ENCODE data around the gene CLDN1.

The CLDN1 gene

DNA sequence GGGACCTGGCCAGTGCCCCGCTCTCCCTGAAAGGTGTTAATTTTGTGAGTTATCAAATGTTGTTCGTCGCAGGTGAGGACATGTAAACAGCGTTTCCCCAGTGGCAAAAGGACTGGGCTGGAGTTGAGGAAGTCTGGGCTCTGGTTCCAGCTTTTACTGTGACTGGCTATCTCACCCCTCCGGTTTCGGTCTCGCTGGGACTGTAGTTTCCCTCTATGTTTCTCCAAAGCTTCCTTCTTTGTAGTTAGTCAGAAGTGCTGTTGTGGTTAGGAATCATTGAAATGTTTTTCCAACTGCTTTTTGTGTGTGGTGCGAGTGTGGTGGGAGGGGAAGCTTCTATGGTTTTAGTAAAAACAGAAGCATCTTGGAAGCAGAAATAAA is 990 bp upstream of the CLDN1 start:
- ATAC-seq (replicated peaks), result no peak
- Mint-ChIP-seq H3K9me3 (no peaks in the 10 kb centered on the region), H3K4me1 (ENCODE audit: low read depth in 2 of 2) (peaks cover 9 to 11% of the 10 kb centered on the region in 2 donors), H3K27ac (no peak overlapping the region), H3K36me3 (ENCODE audit: insufficient read depth) (no peaks in the 10 kb centered on the region), H3K27me3 (peaks cover 49 to 69% of the 10 kb centered on the region in 2 donors), H3K4me3 (peak overlapping the region; percentile 37 to 64)
- DNase-seq, result no peak

DNA sequence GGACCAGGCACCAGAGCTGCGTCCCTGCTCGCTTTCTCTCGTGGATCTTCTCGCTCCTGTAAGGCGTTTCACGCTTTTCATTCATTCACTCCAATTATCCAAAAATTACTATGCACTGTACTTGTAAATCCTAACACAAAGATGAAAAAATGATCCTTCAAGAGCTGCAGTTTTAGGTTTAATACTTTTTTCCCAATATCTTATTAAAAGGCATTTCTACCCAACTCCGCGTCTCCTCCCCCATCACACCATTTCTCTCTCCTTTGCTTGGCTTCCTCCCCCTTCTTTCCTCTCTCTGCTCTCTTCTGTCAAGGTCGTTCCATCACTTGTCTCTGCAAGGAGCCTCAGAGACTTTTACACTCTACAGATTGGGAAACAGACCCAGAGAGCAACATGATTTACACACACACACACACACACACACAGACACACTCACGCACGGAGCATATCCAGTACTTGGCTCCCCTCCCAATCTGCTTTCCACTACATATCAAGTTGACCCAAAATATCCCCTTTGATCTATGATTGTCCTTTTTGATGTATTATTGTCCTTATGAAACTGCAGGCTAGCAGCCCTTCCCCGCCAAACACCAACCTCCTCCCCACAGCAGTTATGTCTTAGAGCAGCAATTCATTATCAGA is 479 bp upstream of the CLDN1 start:
- ATAC-seq (replicated peaks), result no peak
- Mint-ChIP-seq H3K4me3 (peak overlapping the region; percentile 37 to 64), H3K9me3 (no peaks in the 10 kb centered on the region), H3K36me3 (ENCODE audit: insufficient read depth) (no peaks in the 10 kb centered on the region), H3K27ac (no peak overlapping the region), H3K4me1 (ENCODE audit: low read depth in 2 of 2) (peaks cover 9 to 11% of the 10 kb centered on the region in 2 donors), H3K27me3 (peaks cover 54 to 74% of the 10 kb centered on the region in 2 donors)
- DNase-seq, result no peak

DNA sequence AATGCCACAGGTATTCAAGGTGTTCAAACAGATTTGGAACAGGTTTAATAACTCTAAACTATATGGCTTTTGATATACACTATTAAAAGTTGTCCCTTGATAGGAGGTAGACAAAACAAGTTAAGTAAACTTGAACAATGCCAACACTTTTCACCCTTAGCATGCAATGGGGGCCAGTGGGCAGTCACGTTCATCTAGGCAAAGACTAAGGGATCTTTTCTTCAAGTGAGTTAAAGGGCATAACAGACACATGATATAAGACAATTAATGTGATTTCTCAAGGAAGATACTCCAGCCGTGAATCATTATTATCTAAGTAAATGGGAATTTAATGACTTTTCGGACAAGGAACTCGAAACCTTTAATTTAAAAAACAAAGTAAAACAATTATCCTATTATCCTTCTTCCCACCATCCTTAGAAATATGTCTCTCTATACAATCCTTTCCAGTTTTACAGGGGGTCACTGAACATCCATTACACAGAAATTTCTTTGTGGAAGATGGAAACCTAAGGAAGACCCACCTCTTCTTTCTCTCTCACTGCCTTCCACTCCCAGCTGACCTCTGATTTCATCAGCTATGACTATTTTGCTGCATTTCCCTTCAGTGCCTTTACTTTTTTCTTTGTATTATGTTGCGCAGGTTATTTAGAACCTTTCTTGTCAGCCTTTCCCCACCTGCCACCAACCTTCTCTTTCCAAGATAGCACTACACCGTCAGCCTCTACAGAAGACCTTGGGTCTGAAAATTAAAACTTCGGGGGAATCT is 1.5 kb downstream of the CLDN1 start:
- H3K4me3 Mint-ChIP-seq, result peak overlapping the region in 1 of 2 donors; percentile 64
- H3K36me3 Mint-ChIP-seq (ENCODE audit: insufficient read depth), result no peaks in the 10 kb centered on the region
- no peak overlapping the region for H3K27ac Mint-ChIP-seq
- H3K4me1 Mint-ChIP-seq (ENCODE audit: low read depth in 2 of 2), result peaks cover 9 to 11% of the 10 kb centered on the region in 2 donors
- no peak for ATAC-seq (replicated peaks)
- peaks cover 49 to 69% of the 10 kb centered on the region in 2 donors for H3K27me3 Mint-ChIP-seq
- no peak for DNase-seq
- H3K9me3 Mint-ChIP-seq, result no peaks in the 10 kb centered on the region

DNA sequence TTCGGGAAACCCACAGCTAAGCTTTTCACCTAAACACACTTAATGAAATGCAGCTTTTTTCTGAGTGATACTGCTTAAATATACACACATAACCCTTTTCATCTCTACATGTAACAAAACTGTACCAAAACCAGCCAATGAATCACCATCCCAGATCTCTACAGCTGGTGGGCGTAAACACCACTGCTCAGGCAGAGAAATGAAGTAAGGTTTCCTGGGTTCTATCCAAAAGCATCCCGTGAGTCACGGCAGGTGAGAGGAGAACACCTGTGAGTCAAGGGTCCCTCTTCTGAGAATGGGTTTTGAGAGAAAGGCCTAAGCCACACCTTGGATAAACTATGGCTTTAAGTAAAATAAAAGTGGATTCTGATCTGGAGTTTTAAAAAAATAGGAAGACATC is 2.6 kb downstream of the CLDN1 start:
- no peak for DNase-seq
- Mint-ChIP-seq H3K4me3 (no peak overlapping the region), H3K4me1 (ENCODE audit: low read depth in 2 of 2) (peaks cover 9 to 11% of the 10 kb centered on the region in 2 donors), H3K27ac (no peak overlapping the region), H3K36me3 (ENCODE audit: insufficient read depth) (no peaks in the 10 kb centered on the region), H3K27me3 (peaks cover 50 to 60% of the 10 kb centered on the region in 2 donors), H3K9me3 (no peaks in the 10 kb centered on the region)
- ATAC-seq (replicated peaks), result no peak

DNA sequence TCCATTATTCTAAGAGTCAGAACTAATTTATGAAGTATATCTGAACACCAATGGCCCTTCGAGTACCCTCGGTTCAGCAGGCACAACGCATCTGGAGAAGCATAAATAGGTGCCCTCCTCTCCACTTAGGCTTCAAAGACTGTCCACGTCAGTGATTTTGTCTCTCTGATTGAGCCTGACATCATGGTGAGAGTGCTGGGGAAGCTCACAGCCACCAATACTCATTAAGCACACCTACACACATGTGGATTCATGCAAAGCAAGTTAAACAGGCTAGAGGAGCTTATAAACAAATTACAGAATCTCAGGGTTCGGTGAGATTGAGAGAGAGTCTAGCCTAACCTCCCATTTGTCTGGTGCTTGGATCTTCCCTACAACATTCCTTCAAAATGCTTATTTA is 3.6 kb downstream of the CLDN1 start:
- ATAC-seq (replicated peaks) (no peak), DNase-seq (no peak)
- H3K9me3 Mint-ChIP-seq, result no peaks in the 10 kb centered on the region
- peaks cover 9 to 11% of the 10 kb centered on the region in 2 donors for H3K4me1 Mint-ChIP-seq (ENCODE audit: low read depth in 2 of 2)
- no peak overlapping the region for H3K27ac Mint-ChIP-seq
- H3K4me3 Mint-ChIP-seq, result no peak overlapping the region
- H3K36me3 Mint-ChIP-seq (ENCODE audit: insufficient read depth), result no peaks in the 10 kb centered on the region
- H3K27me3 Mint-ChIP-seq, result peaks cover 48 to 55% of the 10 kb centered on the region in 2 donors

DNA sequence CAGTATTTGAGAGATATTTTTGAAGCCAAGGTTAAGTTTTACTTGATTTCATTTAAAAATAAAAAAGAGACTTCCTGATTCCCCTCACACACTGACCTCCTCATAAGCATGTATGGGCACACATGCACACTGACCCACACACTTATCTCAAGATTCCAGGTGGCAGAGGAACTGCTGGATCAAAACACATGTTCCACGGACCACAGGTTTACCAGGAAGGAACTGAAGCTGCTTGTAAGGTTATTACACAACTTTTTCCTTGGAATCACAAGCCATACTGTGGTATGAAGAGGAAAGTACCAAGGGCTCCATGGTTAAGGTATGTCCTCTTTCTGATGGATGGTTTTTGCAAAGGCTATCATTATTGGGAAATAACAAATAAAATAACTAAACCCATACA is 7.5 kb downstream of the CLDN1 start:
- Mint-ChIP-seq H3K4me1 (ENCODE audit: low read depth in 2 of 2) (no peaks in the 10 kb centered on the region), H3K9me3 (no peaks in the 10 kb centered on the region), H3K36me3 (ENCODE audit: insufficient read depth) (no peaks in the 10 kb centered on the region), H3K27ac (no peak overlapping the region), H3K27me3 (peaks cover 29 to 32% of the 10 kb centered on the region in 2 donors), H3K4me3 (no peak overlapping the region)
- DNase-seq, result no peak
- no peak for ATAC-seq (replicated peaks)

DNA sequence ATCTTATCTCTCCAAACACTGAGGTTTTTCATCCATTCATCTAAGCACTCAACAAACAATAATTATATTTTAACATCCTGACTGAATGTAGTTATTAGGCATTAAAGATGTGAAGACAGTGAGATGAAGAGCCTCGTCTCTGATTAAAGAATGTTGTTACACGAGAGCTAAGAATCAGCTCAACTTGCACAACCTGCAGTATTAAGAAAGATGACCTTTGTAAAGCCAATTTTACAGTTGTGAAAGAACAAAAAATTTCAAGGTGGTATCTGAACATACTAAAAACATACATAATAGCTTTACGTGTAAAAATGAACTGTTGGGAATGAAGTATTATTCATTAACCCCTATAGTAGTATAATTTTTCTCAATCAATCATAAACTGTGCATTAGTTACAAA is 12.8 kb downstream of the CLDN1 start:
- DNase-seq, result no peak
- Mint-ChIP-seq H3K4me1 (ENCODE audit: low read depth in 2 of 2) (peaks cover 0 to 2% of the 10 kb centered on the region in 2 donors), H3K36me3 (ENCODE audit: insufficient read depth) (no peaks in the 10 kb centered on the region), H3K27ac (no peak overlapping the region), H3K27me3 (peaks cover 14 to 15% of the 10 kb centered on the region in 2 donors), H3K4me3 (no peak overlapping the region), H3K9me3 (no peaks in the 10 kb centered on the region)
- ATAC-seq (replicated peaks), result no peak

DNA sequence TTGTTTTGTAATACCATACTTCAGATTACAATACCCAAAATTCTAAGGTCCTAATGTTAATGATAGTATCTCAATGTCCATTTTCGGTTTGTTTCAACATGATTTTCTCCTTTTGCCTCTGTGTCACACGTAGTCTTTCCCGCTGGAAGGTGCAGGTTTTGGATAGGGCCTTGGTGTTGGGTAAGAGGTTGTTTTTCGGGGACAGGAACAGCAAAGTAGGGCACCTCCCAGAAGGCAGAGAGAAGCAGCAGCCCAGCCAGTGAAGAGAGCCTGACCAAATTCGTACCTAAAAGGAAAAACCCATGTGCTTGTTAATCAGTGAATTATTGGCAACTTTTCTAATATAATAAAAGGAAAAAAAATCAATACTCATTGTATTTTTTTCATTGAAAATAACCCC is 14.1 kb downstream of the CLDN1 start:
- no peak for DNase-seq
- Mint-ChIP-seq H3K4me3 (no peak overlapping the region), H3K9me3 (no peaks in the 10 kb centered on the region), H3K36me3 (ENCODE audit: insufficient read depth) (no peaks in the 10 kb centered on the region), H3K27ac (no peak overlapping the region), H3K4me1 (ENCODE audit: low read depth in 2 of 2) (peaks cover 0 to 2% of the 10 kb centered on the region in 2 donors), H3K27me3 (peaks cover 14 to 15% of the 10 kb centered on the region in 2 donors)
- ATAC-seq (replicated peaks), result no peak

DNA sequence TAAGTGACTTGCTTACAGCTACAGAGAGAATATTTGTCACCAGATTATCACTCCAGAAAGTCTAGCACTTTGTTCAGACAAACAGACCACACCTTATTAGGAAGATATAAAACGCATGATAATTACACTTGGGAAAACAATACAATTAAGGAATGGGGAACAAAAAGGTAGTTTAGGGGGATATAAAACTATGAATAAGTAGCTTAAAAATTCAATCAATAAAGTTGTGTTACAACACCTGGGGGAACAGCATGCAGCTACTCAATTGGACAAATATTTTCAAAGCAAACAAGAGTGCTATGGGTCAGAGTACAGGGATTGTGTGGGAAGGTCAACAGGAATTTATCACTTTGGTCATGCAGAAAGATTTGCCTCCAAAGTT is 15.1 kb downstream of the CLDN1 start:
- no peak for DNase-seq
- Mint-ChIP-seq H3K9me3 (no peaks in the 10 kb centered on the region), H3K4me3 (no peak overlapping the region), H3K27ac (no peak overlapping the region), H3K4me1 (ENCODE audit: low read depth in 2 of 2) (peaks cover 0 to 2% of the 10 kb centered on the region in 2 donors), H3K27me3 (peaks cover 7 to 9% of the 10 kb centered on the region in 2 donors), H3K36me3 (ENCODE audit: insufficient read depth) (no peaks in the 10 kb centered on the region)
- no peak for ATAC-seq (replicated peaks)

DNA sequence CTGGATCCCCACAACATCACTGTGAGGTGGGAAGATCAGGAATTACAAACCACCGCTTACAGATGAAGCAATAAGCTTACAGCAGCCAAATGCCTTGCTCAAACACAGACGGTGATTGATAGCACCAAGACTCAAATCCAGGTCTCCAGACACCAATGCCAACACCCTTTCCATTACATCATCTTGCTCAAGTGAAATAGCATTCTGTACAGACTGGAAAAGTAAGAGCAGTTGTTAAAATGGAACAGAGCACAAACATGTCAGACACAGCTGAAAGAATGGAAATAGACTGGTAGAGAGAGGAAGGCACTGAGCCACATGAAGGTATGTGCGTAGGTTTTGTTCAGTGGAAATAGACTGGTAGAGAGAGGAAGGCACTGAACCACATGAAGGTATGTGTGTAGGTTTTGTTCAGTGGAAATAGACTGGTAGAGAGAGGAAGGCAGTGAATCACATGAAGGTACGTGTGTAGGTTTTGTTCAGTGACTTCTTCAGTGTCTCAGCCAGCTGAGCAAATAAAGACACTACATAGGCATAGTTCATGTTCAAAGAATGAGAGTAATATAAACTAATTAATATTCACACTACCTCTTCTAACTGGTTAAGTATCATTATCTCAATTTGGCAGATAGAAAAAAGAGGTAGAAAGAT is 15.6 kb downstream of the CLDN1 start:
- H3K27me3 Mint-ChIP-seq, result peaks cover 9% of the 10 kb centered on the region in 2 donors
- no peak overlapping the region for H3K27ac Mint-ChIP-seq
- peaks cover 2 to 3% of the 10 kb centered on the region in 2 donors for H3K4me1 Mint-ChIP-seq (ENCODE audit: low read depth in 2 of 2)
- no peaks in the 10 kb centered on the region for H3K36me3 Mint-ChIP-seq (ENCODE audit: insufficient read depth)
- no peak overlapping the region for H3K4me3 Mint-ChIP-seq
- DNase-seq (no peak), ATAC-seq (replicated peaks) (no peak)
- no peaks in the 10 kb centered on the region for H3K9me3 Mint-ChIP-seq

DNA sequence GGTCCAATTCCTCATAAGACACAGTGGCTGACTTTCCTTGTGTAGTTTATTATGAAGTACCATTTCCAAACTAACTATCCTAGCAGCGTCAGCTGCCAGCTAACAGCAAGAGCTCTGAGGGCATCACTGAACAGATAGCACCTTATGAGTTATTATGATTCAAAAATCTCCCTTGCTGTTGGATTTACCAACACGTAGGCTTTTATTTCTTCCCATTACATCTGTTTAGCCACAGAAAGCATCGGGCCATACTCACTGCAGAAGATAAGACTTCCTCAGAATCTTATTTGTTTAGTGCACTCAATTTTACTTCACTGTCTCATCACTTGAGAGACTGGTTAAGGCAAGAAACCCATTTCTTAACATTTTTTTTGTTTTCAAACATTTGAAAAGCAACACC is 16.2 kb downstream of the CLDN1 start:
- ATAC-seq (replicated peaks), result no peak
- Mint-ChIP-seq H3K27ac (no peak overlapping the region), H3K27me3 (peaks cover 9 to 13% of the 10 kb centered on the region in 2 donors)

DNA sequence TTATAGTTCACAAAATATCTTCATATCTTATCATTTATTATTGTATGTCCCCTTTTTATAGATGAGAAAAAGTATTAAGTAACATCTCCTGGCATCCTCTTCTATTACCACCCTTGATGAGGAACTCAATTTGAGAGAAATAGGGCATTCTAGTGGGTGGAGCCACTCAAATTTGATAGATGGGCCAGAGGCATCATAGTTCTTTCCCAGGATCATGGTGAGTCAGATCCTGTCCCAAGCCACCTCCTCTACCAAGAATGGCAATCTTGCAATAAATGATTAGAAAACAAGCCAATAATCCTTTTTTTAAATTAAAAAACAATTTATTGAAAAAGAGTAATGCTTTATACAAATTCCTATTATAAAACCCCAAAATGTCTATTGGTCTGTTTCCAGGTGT is 16.8 kb downstream of the CLDN1 start:
- DNase-seq, result no peak
- ATAC-seq (replicated peaks), result no peak
- H3K27ac Mint-ChIP-seq, result no peak overlapping the region
- H3K27me3 Mint-ChIP-seq, result peaks cover 12 to 13% of the 10 kb centered on the region in 2 donors
- no peaks in the 10 kb centered on the region for H3K9me3 Mint-ChIP-seq
- no peaks in the 10 kb centered on the region for H3K36me3 Mint-ChIP-seq (ENCODE audit: insufficient read depth)
- H3K4me3 Mint-ChIP-seq, result no peak overlapping the region
- peaks cover 2 to 5% of the 10 kb centered on the region in 2 donors for H3K4me1 Mint-ChIP-seq (ENCODE audit: low read depth in 2 of 2)

More for the DNA sequence above, 16.2 kb downstream of the CLDN1 start:
- Mint-ChIP-seq H3K36me3 (ENCODE audit: insufficient read depth) (no peaks in the 10 kb centered on the region), H3K9me3 (no peaks in the 10 kb centered on the region), H3K4me1 (ENCODE audit: low read depth in 2 of 2) (peaks cover 2 to 5% of the 10 kb centered on the region in 2 donors), H3K4me3 (no peak overlapping the region)
- no peak for DNase-seq

DNA sequence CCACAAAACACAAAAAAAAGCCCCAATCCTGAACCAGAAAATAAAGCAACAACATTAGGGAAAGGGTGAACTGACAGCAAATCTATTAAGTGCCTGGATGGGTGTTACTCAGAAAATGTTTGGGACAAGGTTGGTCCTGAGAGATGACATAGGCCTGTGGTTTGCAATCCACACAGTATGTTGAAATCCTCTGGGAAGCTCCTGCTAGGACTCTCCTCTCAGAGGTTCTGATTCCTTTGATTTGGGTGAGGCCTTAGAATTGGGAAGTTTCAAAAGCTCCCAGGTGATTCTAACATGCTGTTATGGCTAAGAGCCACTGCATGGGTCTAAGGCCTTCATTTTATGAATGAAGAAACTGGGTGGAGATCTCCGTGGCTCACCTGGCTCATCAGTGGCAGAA is 18.4 kb downstream of the CLDN1 start:
- H3K4me3 Mint-ChIP-seq, result no peak overlapping the region
- ATAC-seq (replicated peaks), result no peak
- peaks cover 13 to 19% of the 10 kb centered on the region in 2 donors for H3K27me3 Mint-ChIP-seq
- H3K9me3 Mint-ChIP-seq, result no peaks in the 10 kb centered on the region
- peaks cover 2 to 5% of the 10 kb centered on the region in 2 donors for H3K4me1 Mint-ChIP-seq (ENCODE audit: low read depth in 2 of 2)
- no peak for DNase-seq
- H3K36me3 Mint-ChIP-seq (ENCODE audit: insufficient read depth), result no peaks in the 10 kb centered on the region
- H3K27ac Mint-ChIP-seq, result no peak overlapping the region

Data from effector memory CD8-positive, alpha-beta T cell (primary cell).